Neural progenitor cell (in vitro differentiated cells): Measurements from ENCODE around the gene CAMK1D. TPM values are rescaled to one million over a fixed set of nuclear protein-coding genes. Genes with fewer than 3 reads are reported as not detected.

Experiments used
- DNase-seq: peaks from one replicate; pipeline ENCODE4 v3.0.0-alpha.2; 2016; ENCODE audit warnings: low spot score
- H2AFZ ChIP-seq: fragments of 200-600 bp; sonication (generic); replicated peaks from 2 replicates; pipeline ENCODE4 v1.6.1; 2016; ENCODE audit warnings: antibody characterized with exemption
- H3F3A ChIP-seq: fragments of 200-600 bp; sonication (generic); 2 replicates; pipeline ENCODE4 v1.6.1; 2016; ENCODE audit warnings: antibody characterized with exemption, low read depth
- H3K27ac ChIP-seq: fragments of 200-600 bp; sonication (generic); 2 replicates; pipeline ENCODE4 v1.5.1; 2016; ENCODE audit warnings: mild to moderate bottlenecking
- H3K27me3 ChIP-seq: fragments of 200-600 bp; sonication (generic); 2 replicates; pipeline ENCODE4 v1.6.1; 2016; ENCODE audit warnings: mild to moderate bottlenecking, moderate library complexity
- H3K36me3 ChIP-seq: fragments of 200-600 bp; sonication (generic); 2 replicates; pipeline ENCODE4 v1.5.1; 2016
- H3K4me1 ChIP-seq: fragments of 200-600 bp; sonication (generic); 2 replicates; pipeline ENCODE4 v1.6.1; 2016; ENCODE audit warnings: mixed run types
- H3K4me2 ChIP-seq: fragments of 200-600 bp; sonication (generic); 2 replicates; pipeline ENCODE4 v1.6.1; 2016
- H3K4me3 ChIP-seq: fragments of 200-600 bp; sonication (generic); 2 replicates; pipeline ENCODE4 v1.5.1; 2016
- H3K79me2 ChIP-seq: fragments of 200-600 bp; sonication (generic); 2 replicates; pipeline ENCODE4 v1.6.1; 2016; ENCODE audit warnings: low read depth
- H3K9ac ChIP-seq: fragments of 200-600 bp; sonication (generic); 2 replicates; pipeline ENCODE4 v1.6.1; 2016
- H3K9me3 ChIP-seq: fragments of 200-600 bp; sonication (generic); 2 replicates; pipeline ENCODE4 v1.5.1; 2016; ENCODE audit warnings: low read depth
- H4K20me1 ChIP-seq: fragments of 200-600 bp; sonication (generic); 2 replicates; pipeline ENCODE4 v1.6.1; 2016; ENCODE audit warnings: low read depth
- H3K27ac Mint-ChIP-seq: 3 replicates; pipeline ENCODE4 v1.8.0; 2021; ENCODE audit warnings: mixed read lengths
- H3K27me3 Mint-ChIP-seq: 2 replicates; pipeline ENCODE4 v1.8.0; 2022; ENCODE audit warnings: low read depth, mild to moderate bottlenecking, inconsistent platforms, moderate library complexity, mixed read lengths; ENCODE audit not compliant: insufficient read depth
- H3K36me3 Mint-ChIP-seq: 3 replicates; pipeline ENCODE4 v1.8.0; 2021; ENCODE audit warnings: mixed read lengths
- H3K4me1 Mint-ChIP-seq: 3 replicates; pipeline ENCODE4 v1.8.0; 2021; ENCODE audit warnings: mixed read lengths
- H3K4me3 Mint-ChIP-seq: 3 replicates; pipeline ENCODE4 v1.8.0; 2021; ENCODE audit warnings: mild to moderate bottlenecking, moderate library complexity, mixed read lengths
- H3K9me3 Mint-ChIP-seq: 3 replicates; pipeline ENCODE4 v1.8.0; 2020; ENCODE audit warnings: mixed read lengths
- CTCF ChIP-seq: fragments of 200-600 bp; sonication (generic); IDR thresholded peaks from 2 replicates; pipeline ENCODE4 v1.5.1; 2017; ENCODE audit warnings: antibody characterized with exemption, mild to moderate bottlenecking
- EZH2 ChIP-seq: fragments of 200-600 bp; sonication (generic); IDR thresholded peaks from 2 replicates; pipeline ENCODE4 v1.6.1; 2017; ENCODE audit warnings: antibody characterized with exemption, mild to moderate bottlenecking, moderate library complexity
- EZH2phosphoT487 ChIP-seq: fragments of 200-600 bp; sonication (generic); IDR thresholded peaks from 2 replicates; pipeline ENCODE4 v1.6.1; 2017; ENCODE audit warnings: antibody characterized with exemption
- total RNA-seq: library from RNA; depleted of rRNA; stranded (reverse); fragments of >200 nt; gene quantifications from 2 replicates; pipeline ENCODE4 v1.2.3, GENCODE V29; 2015; ENCODE audit warnings: low replicate concordance

The CAMK1D gene
- total RNA-seq, 1 donor from 2014 or later, result 7.6 TPM

- no peak overlapping the region for H2AFZ ChIP-seq
Measured at GRCh38 chr10:12448729-12449391, 99.5 kb downstream of the CAMK1D start.

GRCh38 chr10:12455318-12455717 lies 106.0 kb downstream of the CAMK1D start:
- Histone ChIP-seq H3K4me3 (no peak overlapping the region), H3K36me3 (no peaks in the 10 kb centered on the region), H2AFZ (no peak overlapping the region), H3K9ac (no peak overlapping the region), H3F3A (no peaks in the 10 kb centered on the region), H4K20me1 (no peaks in the 10 kb centered on the region), H3K9me3 (no peaks in the 10 kb centered on the region), H3K4me2 (no peak overlapping the region), H3K27me3 (no peaks in the 10 kb centered on the region), H3K79me2 (no peaks in the 10 kb centered on the region), H3K4me1 (no peaks in the 10 kb centered on the region), H3K27ac (no peak overlapping the region)
- H3K27me3 Mint-ChIP-seq, result no peaks in the 10 kb centered on the region
- H3K4me1 Mint-ChIP-seq, result no peaks in the 10 kb centered on the region
- TF ChIP-seq EZH2 (no peak), CTCF (no peak), EZH2phosphoT487 (no peak)
- no peak overlapping the region for H3K4me3 Mint-ChIP-seq
- no peak for DNase-seq
- H3K36me3 Mint-ChIP-seq, result no peaks in the 10 kb centered on the region
- H3K9me3 Mint-ChIP-seq, result no peaks in the 10 kb centered on the region
- H3K27ac Mint-ChIP-seq, result no peak overlapping the region

More at GRCh38 chr10:12448729-12449391, 99.5 kb downstream of the CAMK1D start:
- DNase-seq, result no peak
- Histone ChIP-seq H3K4me1 (no peaks in the 10 kb centered on the region), H3K9me3 (no peaks in the 10 kb centered on the region), H3K36me3 (no peaks in the 10 kb centered on the region), H3K4me3 (no peak overlapping the region), H4K20me1 (no peaks in the 10 kb centered on the region), H3K4me2 (no peak overlapping the region), H3K27me3 (no peaks in the 10 kb centered on the region), H3K9ac (no peak overlapping the region), H3F3A (no peaks in the 10 kb centered on the region), H3K79me2 (no peaks in the 10 kb centered on the region), H3K27ac (no peak overlapping the region)
- H3K36me3 Mint-ChIP-seq, result no peaks in the 10 kb centered on the region
- H3K4me3 Mint-ChIP-seq, result no peak overlapping the region
- TF ChIP-seq CTCF, result no peak
- TF ChIP-seq EZH2, result no peak
- TF ChIP-seq EZH2phosphoT487, result no peak
- no peaks in the 10 kb centered on the region for H3K4me1 Mint-ChIP-seq
- no peaks in the 10 kb centered on the region for H3K27me3 Mint-ChIP-seq
- no peak overlapping the region for H3K27ac Mint-ChIP-seq
- no peaks in the 10 kb centered on the region for H3K9me3 Mint-ChIP-seq

- H3K27ac Mint-ChIP-seq, result no peak overlapping the region
- H3K27ac ChIP-seq, result no peak overlapping the region
- no peaks in the 10 kb centered on the region for H3K9me3 ChIP-seq
- no peaks in the 10 kb centered on the region for H3K27me3 Mint-ChIP-seq
- no peak overlapping the region for H3K9ac ChIP-seq
- no peak for DNase-seq
- no peaks in the 10 kb centered on the region for H3K9me3 Mint-ChIP-seq
- H3F3A ChIP-seq, result no peaks in the 10 kb centered on the region
- no peak for TF ChIP-seq EZH2phosphoT487
- TF ChIP-seq CTCF, result no peak
- TF ChIP-seq EZH2, result no peak
- no peak overlapping the region for H3K4me3 ChIP-seq
- no peaks in the 10 kb centered on the region for H3K27me3 ChIP-seq
- H4K20me1 ChIP-seq, result no peaks in the 10 kb centered on the region
- no peaks in the 10 kb centered on the region for H3K36me3 ChIP-seq
- no peak overlapping the region for H2AFZ ChIP-seq
- no peaks in the 10 kb centered on the region for H3K79me2 ChIP-seq
- no peak overlapping the region for H3K4me2 ChIP-seq
- no peak overlapping the region for H3K4me3 Mint-ChIP-seq
- no peaks in the 10 kb centered on the region for H3K4me1 ChIP-seq
- H3K4me1 Mint-ChIP-seq, result no peaks in the 10 kb centered on the region
- no peaks in the 10 kb centered on the region for H3K36me3 Mint-ChIP-seq
Measured at GRCh38 chr10:12455766-12456165, 106.4 kb downstream of the CAMK1D start.
